HG03064 (cell line): ENCODE measurements around the gene GOLGA8A.
"Not testable (repeated sequence)": the region's sequence is repeated elsewhere in the genome, so short reads cannot be mapped to it uniquely, and the experiment has no call there.

Experiments
- ATAC-seq: cut with Tn5 transposase; IDR thresholded peaks from one replicate; pipeline ENCODE4 v1.9.1; 2021; ENCODE audit warnings: low read depth; ENCODE audit not compliant: unreplicated experiment

GOLGA8A gene

GRCh38 chr15:34418435-34418834 lies 19.2 kb downstream of the GOLGA8A start:
- not testable (repeated sequence) for ATAC-seq

- ATAC-seq = not testable (repeated sequence)
Observed at GRCh38 chr15:34409511-34409910, 28.1 kb downstream of the GOLGA8A start.

DNA sequence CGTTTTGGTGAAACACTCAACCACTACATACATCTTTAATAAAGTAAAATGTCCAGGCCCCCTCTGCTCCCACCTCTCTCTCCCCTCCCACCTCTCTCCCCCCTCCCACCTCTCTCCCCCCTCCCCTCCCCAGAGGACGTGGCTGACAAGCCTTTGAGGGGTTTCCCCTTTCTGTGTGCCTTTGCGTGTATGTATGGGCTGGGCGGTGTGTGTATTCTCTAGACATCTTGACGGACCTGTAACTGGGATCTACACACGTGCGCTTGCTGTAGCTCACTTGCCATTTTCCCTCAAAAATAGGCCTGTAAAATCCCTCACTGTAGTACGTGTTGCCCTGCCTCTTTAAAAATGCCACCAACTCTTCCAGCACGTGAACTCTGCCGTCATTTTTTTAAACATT lies 28.6 kb downstream of the GOLGA8A start:
- not testable (repeated sequence) for ATAC-seq

- not testable (repeated sequence) for ATAC-seq
Observed at GRCh38 chr15:34403899-34404298, 33.7 kb downstream of the GOLGA8A start.

DNA sequence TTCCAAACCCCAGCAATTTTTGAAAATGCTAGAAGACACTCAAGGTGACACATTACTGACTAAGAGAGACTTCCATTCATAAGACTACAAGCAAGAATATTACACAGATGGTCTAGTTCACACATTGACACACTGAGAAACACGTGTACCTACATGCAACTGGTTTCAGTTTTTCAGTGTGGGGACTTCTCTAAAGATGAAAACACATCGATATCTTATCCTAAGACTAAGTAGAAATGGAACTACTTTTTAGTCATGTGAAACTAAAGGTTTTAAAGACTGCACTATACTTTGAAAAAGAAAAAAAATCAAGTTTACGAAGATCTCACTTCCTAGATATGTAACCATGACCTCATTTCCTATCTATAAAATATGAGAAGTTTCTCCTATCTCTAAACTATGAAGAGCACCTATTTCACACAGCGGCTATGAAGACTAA lies 34.4 kb downstream of the GOLGA8A start:
- ATAC-seq = peak; percentile 65

DNA sequence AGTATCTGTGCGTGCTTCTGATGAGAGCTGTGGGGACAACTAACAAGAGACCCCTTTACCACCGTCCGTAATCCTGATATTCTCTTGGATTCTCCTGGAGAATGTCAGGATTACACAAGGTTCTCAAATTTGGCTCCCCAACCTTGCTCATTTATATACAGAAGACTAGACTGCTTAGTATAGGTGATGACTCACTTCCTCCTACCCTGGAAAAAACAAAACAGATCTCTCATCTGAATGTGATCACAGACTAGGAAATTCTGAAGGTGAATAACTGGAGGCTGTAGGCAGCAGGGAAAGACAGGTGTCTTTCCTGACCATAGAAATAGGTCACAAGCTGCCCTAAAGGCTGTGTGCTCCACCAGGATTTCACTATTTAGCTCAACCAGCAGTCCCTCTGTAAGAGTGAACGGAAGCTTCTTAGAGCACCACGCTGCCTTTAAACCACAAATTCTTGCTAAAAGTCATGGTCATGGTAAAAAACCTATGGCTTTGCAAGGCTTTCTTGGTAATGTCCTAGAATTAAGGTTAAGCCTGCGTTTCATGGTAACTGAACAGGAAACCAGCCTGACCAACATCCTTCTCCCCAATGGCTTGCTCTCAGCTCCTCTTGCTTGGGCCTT lies 39.9 kb downstream of the GOLGA8A start:
- not testable (repeated sequence) for ATAC-seq

DNA sequence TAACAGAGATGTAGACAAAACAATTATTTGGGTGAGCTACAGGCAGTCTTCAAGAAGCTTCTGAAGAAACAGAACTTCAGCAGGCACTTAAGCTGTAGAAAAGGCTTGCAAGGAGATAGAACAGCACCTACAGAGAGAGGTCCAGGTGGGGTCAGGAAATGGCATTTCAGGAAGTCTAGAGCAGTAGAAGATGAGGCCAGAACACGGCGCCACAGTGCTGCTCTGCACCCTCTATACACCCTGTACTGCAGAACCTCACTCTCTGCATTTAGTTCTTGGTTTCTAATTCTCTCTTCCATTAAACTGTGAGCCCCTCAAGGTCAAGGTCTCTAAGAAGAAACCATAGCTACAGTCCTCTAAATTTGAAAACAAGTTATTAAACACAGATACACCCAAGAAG lies 44.6 kb downstream of the GOLGA8A start:
- not testable (repeated sequence) for ATAC-seq

- not testable (repeated sequence) for ATAC-seq
Observed at GRCh38 chr15:34389594-34390086, 48.0 kb downstream of the GOLGA8A start.
